GM23248 (cell line): ENCODE results near the gene ST3GAL3. TPM values are rescaled to one million over a fixed set of nuclear protein-coding genes. Genes with fewer than 3 reads are reported as not detected.

Experiments used
- DNase-seq: peaks from one replicate; pipeline ENCODE4 v3.0.0-alpha.2; 2015
- H2AFZ ChIP-seq: fragments of 200-600 bp; sonication (generic); 2 replicates; pipeline ENCODE4 v1.6.1; 2016; ENCODE audit warnings: antibody characterized with exemption
- H3F3A ChIP-seq: fragments of 200-600 bp; sonication (generic); 2 replicates; pipeline ENCODE4 v1.6.1; 2016; ENCODE audit warnings: mild to moderate bottlenecking, antibody characterized with exemption, mixed run types; ENCODE audit not compliant: insufficient read depth
- H3K27ac ChIP-seq: fragments of 200-600 bp; sonication (generic); 2 replicates; pipeline ENCODE4 v1.5.1; 2016; ENCODE audit warnings: mild to moderate bottlenecking
- H3K27me3 ChIP-seq: fragments of 200-600 bp; sonication (generic); replicated peaks from 2 replicates; pipeline ENCODE4 v1.6.1; 2016; ENCODE audit warnings: mild to moderate bottlenecking; ENCODE audit not compliant: insufficient read depth
- H3K36me3 ChIP-seq: fragments of 200-600 bp; sonication (generic); 2 replicates; pipeline ENCODE4 v1.6.1; 2016; ENCODE audit warnings: low read depth, mild to moderate bottlenecking
- H3K4me1 ChIP-seq: fragments of 200-600 bp; sonication (generic); 2 replicates; pipeline ENCODE4 v1.6.1; 2016; ENCODE audit warnings: mild to moderate bottlenecking; ENCODE audit not compliant: insufficient read depth
- H3K4me2 ChIP-seq: fragments of 200-600 bp; sonication (generic); one replicate; pipeline ENCODE4 v1.6.1; 2016; ENCODE audit warnings: mild to moderate bottlenecking; ENCODE audit not compliant: unreplicated experiment
- H3K4me3 ChIP-seq: fragments of 200-600 bp; sonication (generic); 2 replicates; pipeline ENCODE4 v1.5.1; 2016; ENCODE audit warnings: mild to moderate bottlenecking
- H3K79me2 ChIP-seq: fragments of 200-600 bp; sonication (generic); 2 replicates; pipeline ENCODE4 v1.6.1; 2016; ENCODE audit warnings: mild to moderate bottlenecking; ENCODE audit not compliant: insufficient read depth
- H3K9ac ChIP-seq: fragments of 200-600 bp; sonication (generic); 2 replicates; pipeline ENCODE4 v1.6.1; 2016; ENCODE audit warnings: mild to moderate bottlenecking
- H3K9me2 ChIP-seq: fragments of 200-600 bp; sonication (generic); 2 replicates; pipeline ENCODE4 v1.6.1; 2016; ENCODE audit warnings: mixed run types, mild to moderate bottlenecking, moderate library complexity; ENCODE audit not compliant: insufficient read depth
- H3K9me3 ChIP-seq: fragments of 200-600 bp; sonication (generic); one replicate; pipeline ENCODE4 v1.6.1; 2017; ENCODE audit warnings: low read depth
- H4K20me1 ChIP-seq: fragments of 200-600 bp; sonication (generic); 2 replicates; pipeline ENCODE4 v1.6.0; 2016; ENCODE audit not compliant: insufficient read depth
- EZH2 ChIP-seq: fragments of 200-600 bp; sonication (generic); IDR thresholded peaks from 2 replicates; pipeline ENCODE4 v1.6.1; 2018; ENCODE audit warnings: antibody characterized with exemption, mild to moderate bottlenecking; ENCODE audit not compliant: insufficient read depth, poor library complexity, severe bottlenecking
- EZH2phosphoT487 ChIP-seq: fragments of 200-600 bp; sonication (generic); IDR thresholded peaks from 2 replicates; pipeline ENCODE4 v1.6.1; 2018; ENCODE audit warnings: antibody characterized with exemption, moderate library complexity, mild to moderate bottlenecking, low read depth; ENCODE audit not compliant: insufficient read depth
- WGBS, 2 experiments: methylation state at CpG; one replicate each; pipeline ENCODE4 v1.1.6; 2015 to 2017; ENCODE audit warnings: low lambda C conversion rate in 2 of 2, low coverage in 1 of 2; ENCODE audit errors: missing lambda C conversion rate in 2 of 2; 5-methylcytosine and 5-hydroxymethylcytosine counted together
- in situ Hi-C: fragments of 300-500 bp; cut with MboI; formaldehyde crosslinking; loops from 2 replicates; pipeline ENCODE4 v1.15.0; 2020
- polyA plus RNA-seq: library from polyadenylated mRNA; unstranded; fragments of >200 nt; fragmentation: Nextera tagmentation; extraction: Ambion mirVana; gene quantifications from 2 replicates; pipeline ENCODE4 v1.2.1, GENCODE V29; 2016
- total RNA-seq: library from RNA; depleted of rRNA; stranded (reverse); fragments of >200 nt; shearing (Covaris generic); gene quantifications from 2 replicates; pipeline ENCODE4 v1.2.3, GENCODE V29; 2014

Gene ST3GAL3
- total and polyA plus RNA-seq, 2 experiments from 2014 or later, result 9.7 to 13.8 TPM

DNA sequence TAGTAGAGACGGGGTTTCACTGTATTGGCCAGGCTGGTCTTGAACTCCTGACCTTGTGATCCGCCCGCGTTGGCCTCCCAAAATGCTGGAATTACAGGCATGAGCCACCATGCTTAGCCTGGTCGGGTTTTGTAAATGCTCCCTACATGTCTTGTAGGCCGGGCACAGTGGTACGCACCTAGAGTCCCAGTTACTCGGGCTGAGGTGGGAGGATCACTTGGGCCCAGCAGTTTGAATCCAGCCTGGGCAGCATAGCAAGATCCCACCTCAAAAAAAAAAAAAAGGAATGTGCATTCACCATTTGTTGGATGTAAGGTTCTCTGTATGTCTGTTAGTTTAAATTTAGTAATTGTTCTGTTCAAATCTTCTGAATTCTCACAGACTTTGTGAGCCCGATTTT is 95.8 kb downstream of the ST3GAL3 start:
- peaks cover 18% of the 10 kb centered on the region for H3K4me1 ChIP-seq
- no peak overlapping the region for H3K4me2 ChIP-seq
- no peak overlapping the region for H2AFZ ChIP-seq
- no peaks in the 10 kb centered on the region for H4K20me1 ChIP-seq
- H3K4me3 ChIP-seq, result no peak overlapping the region
- TF ChIP-seq EZH2 (no peak), EZH2phosphoT487 (no peak)
- no peaks in the 10 kb centered on the region for H3K9me2 ChIP-seq
- 0 out of 2 replicates have a peak, but pooled peaks cover 3% of the 10 kb centered on the region for H3K36me3 ChIP-seq
- 85 to 88% methylated on average over 9 of the region's 9 CpGs for WGBS, 2 experiments
- no peak overlapping the region for H3K9ac ChIP-seq
- H3K79me2 ChIP-seq, result no peaks in the 10 kb centered on the region
- H3K9me3 ChIP-seq, result no peaks in the 10 kb centered on the region
- H3F3A ChIP-seq, result no peaks in the 10 kb centered on the region
- H3K27me3 ChIP-seq, result no peaks in the 10 kb centered on the region
- H3K27ac ChIP-seq, result no peak overlapping the region
- in situ Hi-C loops, result no loop called here
- DNase-seq, result no peak

DNA sequence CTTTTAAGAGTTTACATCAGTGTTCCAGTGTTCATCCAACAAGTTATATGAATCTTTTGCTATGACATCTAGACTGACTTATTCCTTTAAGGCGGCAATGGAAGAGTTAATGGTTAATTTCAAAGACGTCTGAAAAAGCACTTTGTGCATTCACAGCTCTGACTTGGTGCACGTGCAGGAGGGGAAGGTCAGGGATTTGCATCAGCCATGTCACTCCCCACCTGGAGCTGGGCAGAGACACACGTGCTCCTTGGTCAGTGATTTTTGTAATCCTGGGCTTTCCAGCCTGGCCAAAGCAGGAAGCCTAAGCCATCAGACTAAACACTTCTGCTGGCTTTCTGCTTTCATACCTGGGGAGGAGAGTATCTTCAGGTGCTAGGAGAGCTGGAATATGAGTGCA is 96.3 kb downstream of the ST3GAL3 start:
- Histone ChIP-seq H3K4me3 (no peak overlapping the region), H2AFZ (no peak overlapping the region), H3K9ac (no peak overlapping the region), H4K20me1 (no peaks in the 10 kb centered on the region), H3K27ac (no peak overlapping the region), H3K9me3 (no peaks in the 10 kb centered on the region), H3K36me3 (0 out of 2 replicates have a peak, but pooled peaks cover 3% of the 10 kb centered on the region), H3K4me2 (no peak overlapping the region), H3F3A (no peaks in the 10 kb centered on the region), H3K9me2 (no peaks in the 10 kb centered on the region), H3K4me1 (peaks cover 18% of the 10 kb centered on the region), H3K27me3 (no peaks in the 10 kb centered on the region), H3K79me2 (no peaks in the 10 kb centered on the region)
- TF ChIP-seq EZH2phosphoT487 (no peak), EZH2 (no peak)
- no peak for DNase-seq
- WGBS, 2 experiments, result 71 to 73% methylated on average over 4 of the region's 4 CpGs
- in situ Hi-C loops, result no loop called here

DNA sequence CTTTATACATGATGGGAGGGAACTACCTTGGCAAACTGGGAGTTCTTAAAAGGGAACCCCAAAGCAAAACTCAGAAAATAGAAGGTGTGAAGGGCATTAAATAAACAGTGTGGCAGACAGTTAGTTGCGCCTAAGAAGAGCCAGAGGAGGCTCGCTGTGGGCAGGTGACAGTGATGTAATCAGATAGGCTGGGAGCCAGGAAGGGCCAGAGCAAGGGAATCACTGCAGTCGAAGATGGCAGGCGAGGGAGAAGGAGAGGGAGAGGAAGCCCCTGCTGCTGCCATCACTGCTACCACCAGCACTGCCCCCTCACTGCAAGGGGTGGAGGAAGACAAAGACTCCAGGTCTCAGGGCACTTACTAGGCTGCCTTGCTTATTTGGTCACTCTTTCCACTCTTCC is 97.2 kb downstream of the ST3GAL3 start:
- no peak overlapping the region for H2AFZ ChIP-seq
- 0 out of 2 replicates have a peak, but pooled peaks cover 3% of the 10 kb centered on the region for H3K36me3 ChIP-seq
- WGBS, 2 experiments, result 93 to 99% methylated on average over 4 of the region's 4 CpGs
- H3F3A ChIP-seq, result no peaks in the 10 kb centered on the region
- no peak overlapping the region for H3K4me2 ChIP-seq
- no peak overlapping the region for H3K4me3 ChIP-seq
- DNase-seq, result no peak
- no peaks in the 10 kb centered on the region for H3K79me2 ChIP-seq
- no peak for TF ChIP-seq EZH2
- no peak for TF ChIP-seq EZH2phosphoT487
- no peaks in the 10 kb centered on the region for H3K9me3 ChIP-seq
- H3K27ac ChIP-seq, result no peak overlapping the region
- H3K27me3 ChIP-seq, result no peaks in the 10 kb centered on the region
- no peak overlapping the region for H3K9ac ChIP-seq
- peaks cover 15% of the 10 kb centered on the region for H3K4me1 ChIP-seq
- in situ Hi-C loops, result no loop called here
- no peaks in the 10 kb centered on the region for H3K9me2 ChIP-seq
- H4K20me1 ChIP-seq, result no peaks in the 10 kb centered on the region

DNA sequence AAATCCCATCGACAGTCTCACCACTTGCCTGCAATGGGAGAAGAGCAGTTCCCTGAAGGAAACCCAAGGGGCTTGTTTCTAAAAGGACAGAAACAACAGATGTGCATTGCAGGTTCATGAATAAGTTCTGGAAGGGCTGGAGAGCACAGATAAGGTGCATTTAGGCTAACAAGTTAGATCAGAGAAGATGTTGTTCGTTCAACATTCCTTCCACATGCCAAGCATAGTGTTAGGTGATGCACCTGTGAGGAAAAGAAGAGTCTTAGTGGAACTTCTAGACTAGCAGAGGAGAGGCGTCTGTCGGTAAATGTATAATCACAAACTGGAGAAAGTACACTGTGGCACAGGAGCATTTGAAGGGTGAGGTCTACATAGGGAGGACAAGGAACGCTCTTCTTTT is 98.0 kb downstream of the ST3GAL3 start:
- WGBS, 2 experiments, result 95 to 100% methylated on average over 5 of the region's 5 CpGs
- in situ Hi-C loops, result no loop called here
- peaks cover 7% of the 10 kb centered on the region for H3K4me1 ChIP-seq

DNA sequence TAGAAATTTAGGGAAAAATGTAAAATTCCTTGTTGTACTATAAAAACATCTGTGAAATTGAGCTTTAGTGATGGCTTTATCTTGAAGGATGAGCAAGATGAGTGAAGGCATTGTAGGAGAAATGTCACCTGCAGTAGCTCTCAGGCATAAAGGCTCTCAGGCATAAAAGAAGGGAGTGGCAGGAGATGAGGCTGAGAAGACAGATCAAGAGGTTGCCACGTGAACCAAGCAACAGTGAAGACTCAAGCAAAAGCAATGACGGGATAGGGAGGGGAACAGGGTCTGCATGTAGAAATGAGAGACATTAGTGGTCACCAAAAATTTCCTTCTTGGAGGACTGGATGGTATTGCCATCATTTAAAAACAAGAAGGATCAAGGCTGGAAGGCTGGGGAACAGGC is 98.8 kb downstream of the ST3GAL3 start:
- H3K4me1 ChIP-seq, result no peaks in the 10 kb centered on the region
- H3K4me2 ChIP-seq, result no peak overlapping the region
- no peaks in the 10 kb centered on the region for H4K20me1 ChIP-seq
- no peaks in the 10 kb centered on the region for H3K9me3 ChIP-seq
- H2AFZ ChIP-seq, result no peak overlapping the region
- TF ChIP-seq EZH2, result no peak
- TF ChIP-seq EZH2phosphoT487, result no peak
- no peak overlapping the region for H3K4me3 ChIP-seq
- no peak for DNase-seq
- no peak overlapping the region for H3K9ac ChIP-seq
- no peaks in the 10 kb centered on the region for H3K9me2 ChIP-seq
- 92 to 100% methylated on average over 2 of the region's 2 CpGs for WGBS, 2 experiments
- in situ Hi-C loops, result no loop called here
- H3F3A ChIP-seq, result no peaks in the 10 kb centered on the region
- no peaks in the 10 kb centered on the region for H3K27me3 ChIP-seq
- H3K36me3 ChIP-seq, result 0 out of 2 replicates have a peak, but pooled peaks cover 3% of the 10 kb centered on the region
- H3K79me2 ChIP-seq, result no peaks in the 10 kb centered on the region
- no peak overlapping the region for H3K27ac ChIP-seq

More for the DNA sequence above, 98.0 kb downstream of the ST3GAL3 start:
- Histone ChIP-seq H3K36me3 (0 out of 2 replicates have a peak, but pooled peaks cover 3% of the 10 kb centered on the region), H3K27ac (no peak overlapping the region), H3K9ac (no peak overlapping the region), H3K9me3 (no peaks in the 10 kb centered on the region), H3K9me2 (no peaks in the 10 kb centered on the region), H3K79me2 (no peaks in the 10 kb centered on the region), H3F3A (no peaks in the 10 kb centered on the region), H3K4me2 (no peak overlapping the region), H3K27me3 (no peaks in the 10 kb centered on the region), H2AFZ (no peak overlapping the region), H3K4me3 (no peak overlapping the region), H4K20me1 (no peaks in the 10 kb centered on the region)
- TF ChIP-seq EZH2phosphoT487, result no peak
- TF ChIP-seq EZH2, result no peak
- DNase-seq, result no peak
